Aorta (tissue), 5 donors: ENCODE results near the gene PODN. TPM values are rescaled to one million over a fixed set of nuclear protein-coding genes. Genes with fewer than 3 reads are reported as not detected.

Experiments used
- ATAC-seq: fragments of 200-7000 bp; cut with Tn5 transposase; one replicate; pipeline ENCODE4 v1.9.1; 2022; ENCODE audit warnings: moderate library complexity; ENCODE audit not compliant: low FRiP score
- DNase-seq, 2 donors: peaks; one replicate each; pipeline ENCODE4 v3.0.0-alpha.2; 2020
- H3K27ac ChIP-seq, 2 donors: one replicate each; pipeline ENCODE4 v1.5.1; 2013; ENCODE audit warnings: low read length in 2 of 2, mild to moderate bottlenecking in 2 of 2, moderate library complexity in 2 of 2, control low read depth in 1 of 2, inconsistent platforms in 1 of 2, low read depth in 1 of 2
- H3K27me3 ChIP-seq, 2 donors: one replicate each; pipeline ENCODE4 v1.6.1; 2013; ENCODE audit warnings: control low read depth in 1 of 2, low read length in 1 of 2, mild to moderate bottlenecking in 1 of 2, moderate library complexity in 1 of 2; ENCODE audit not compliant: insufficient read depth in 2 of 2, control insufficient read depth in 1 of 2
- H3K36me3 ChIP-seq, 2 donors: one replicate each; pipeline ENCODE4 v1.6.1; 2013; ENCODE audit warnings: control low read depth in 1 of 2, low read length in 1 of 2, mild to moderate bottlenecking in 1 of 2; ENCODE audit not compliant: insufficient read depth in 2 of 2, control insufficient read depth in 1 of 2
- H3K4me1 ChIP-seq, 2 donors: one replicate each; pipeline ENCODE4 v1.6.1; 2013; ENCODE audit warnings: low read length in 2 of 2, control low read depth in 1 of 2, mild to moderate bottlenecking in 1 of 2, moderate library complexity in 1 of 2; ENCODE audit not compliant: insufficient read depth in 2 of 2, control insufficient read depth in 1 of 2
- H3K4me3 ChIP-seq, 2 donors: one replicate each; pipeline ENCODE4 v1.5.1; 2013; ENCODE audit warnings: low read length in 2 of 2, control low read depth in 1 of 2, mild to moderate bottlenecking in 1 of 2
- H3K9me3 ChIP-seq: one replicate; pipeline ENCODE4 v1.6.1; 2013; ENCODE audit warnings: mild to moderate bottlenecking, low read length; ENCODE audit not compliant: control insufficient read depth
- WGBS, 2 donors: extraction: QIAGEN DNeasy Blood & Tissue Kit; methylation state at CpG; one replicate each; pipeline ENCODE4 v1.1.7; 2013; 5-methylcytosine and 5-hydroxymethylcytosine counted together
- intact Hi-C, 2 donors: fragments of 100-400 bp; cut with DNase I; formaldehyde crosslinking; loops; one replicate each; pipeline versions ENCODE4 v1.14.2 to v1.15.0; 2022
- polyA plus RNA-seq, 2 donors: library from polyadenylated mRNA; stranded (reverse); fragments of 200-250 nt; gene quantifications; one replicate each; pipeline ENCODE4 v1.2.3, GENCODE V29; 2013
- total RNA-seq, 2 donors: library from RNA; stranded (reverse); fragmentation: NEBNext Ultra II Directional; extraction: Animal tissue kit (Norgen Biotek cat#: 25700); gene quantifications; one replicate each; pipeline ENCODE4 v1.2.1, GENCODE V29; 2021
- donor health status: healthy with polysubstance abuse.
- donor health status: Bipolar disorder and iron deficiency.
- donor health status: DM: no; HTN: no; CAD: no.
- donor health status: DM: no; HTN: no; CAD: no.
- donor health status: DM: yes; HTN: yes; CAD: no.

Gene PODN
- total and polyA plus RNA-seq, 4 donors, result 14.3 to 152 (median 53.8) TPM

DNA sequence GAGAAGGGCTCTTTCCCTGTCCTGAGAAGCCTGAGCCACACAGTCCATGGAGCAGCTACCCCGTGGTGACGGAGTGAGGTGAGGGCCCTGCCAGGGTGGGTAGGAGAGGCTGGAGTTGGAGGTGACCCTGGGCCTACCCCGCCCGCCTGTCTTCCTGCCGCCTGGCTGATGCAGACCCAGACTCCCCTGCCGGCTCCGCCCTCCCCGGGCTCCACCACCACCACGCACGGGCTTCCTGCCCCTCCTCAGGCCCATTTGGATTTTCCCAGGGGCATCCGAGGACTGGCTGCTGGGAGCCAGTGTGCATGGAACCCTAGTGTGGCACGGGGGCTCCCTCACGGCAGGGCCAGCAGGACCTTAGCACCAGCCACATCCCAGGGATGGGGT is 32.5 kb downstream of the PODN start:
- no peaks in the 10 kb centered on the region for H3K9me3 ChIP-seq
- WGBS, 2 donors, result 69 to 77% methylated on average over 13 of the region's 13 CpGs
- no peak overlapping the region for H3K27ac ChIP-seq
- ATAC-seq (no peak), DNase-seq (no peak)
- intact Hi-C loops, result no loop called here
- no peak overlapping the region for H3K4me3 ChIP-seq
- no peaks in the 10 kb centered on the region for H3K4me1 ChIP-seq
- no peaks in the 10 kb centered on the region for H3K27me3 ChIP-seq
- H3K36me3 ChIP-seq, result no peaks in the 10 kb centered on the region

- Histone ChIP-seq H3K4me1 (no peaks in the 10 kb centered on the region), H3K9me3 (no peaks in the 10 kb centered on the region), H3K36me3 (no peaks in the 10 kb centered on the region), H3K4me3 (no peak overlapping the region), H3K27ac (no peak overlapping the region), H3K27me3 (no peaks in the 10 kb centered on the region)
- ATAC-seq, result no peak
- intact Hi-C loops, result no loop called here
- 74 to 75% methylated on average over 8 of the region's 8 CpGs for WGBS, 2 donors
- DNase-seq, result no peak
These were observed 42.4 kb downstream of the PODN start for GRCh38 chr1:53104289-53104913.

DNA sequence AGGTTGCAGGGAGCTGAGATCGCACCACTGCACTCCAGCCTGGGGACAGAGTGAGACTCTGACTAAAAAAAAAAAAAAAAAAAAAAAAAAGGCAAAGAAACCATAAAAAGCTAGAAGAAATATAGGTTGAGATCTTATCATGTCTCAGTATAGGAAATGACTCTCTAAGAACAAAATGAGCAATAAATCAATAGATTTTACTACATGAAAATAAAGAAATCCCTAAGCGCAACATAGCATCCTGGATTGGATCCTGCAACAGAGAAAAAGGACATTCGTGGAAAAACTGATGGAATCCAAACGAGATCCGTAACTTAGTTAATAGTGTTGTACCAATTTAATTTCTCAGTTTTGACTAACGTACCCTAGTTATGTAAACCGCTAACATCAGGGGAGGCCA is 45.1 kb downstream of the PODN start:
- no peak for ATAC-seq
- H3K4me1 ChIP-seq, result no peaks in the 10 kb centered on the region
- no peak overlapping the region for H3K4me3 ChIP-seq
- H3K27ac ChIP-seq, result no peak overlapping the region
- intact Hi-C loops, result no loop called here
- 96 to 97% methylated on average over 7 of the region's 7 CpGs for WGBS, 2 donors
- no peaks in the 10 kb centered on the region for H3K27me3 ChIP-seq
- H3K9me3 ChIP-seq, result peaks cover 3% of the 10 kb centered on the region
- no peaks in the 10 kb centered on the region for H3K36me3 ChIP-seq
- DNase-seq, result no peak

DNA sequence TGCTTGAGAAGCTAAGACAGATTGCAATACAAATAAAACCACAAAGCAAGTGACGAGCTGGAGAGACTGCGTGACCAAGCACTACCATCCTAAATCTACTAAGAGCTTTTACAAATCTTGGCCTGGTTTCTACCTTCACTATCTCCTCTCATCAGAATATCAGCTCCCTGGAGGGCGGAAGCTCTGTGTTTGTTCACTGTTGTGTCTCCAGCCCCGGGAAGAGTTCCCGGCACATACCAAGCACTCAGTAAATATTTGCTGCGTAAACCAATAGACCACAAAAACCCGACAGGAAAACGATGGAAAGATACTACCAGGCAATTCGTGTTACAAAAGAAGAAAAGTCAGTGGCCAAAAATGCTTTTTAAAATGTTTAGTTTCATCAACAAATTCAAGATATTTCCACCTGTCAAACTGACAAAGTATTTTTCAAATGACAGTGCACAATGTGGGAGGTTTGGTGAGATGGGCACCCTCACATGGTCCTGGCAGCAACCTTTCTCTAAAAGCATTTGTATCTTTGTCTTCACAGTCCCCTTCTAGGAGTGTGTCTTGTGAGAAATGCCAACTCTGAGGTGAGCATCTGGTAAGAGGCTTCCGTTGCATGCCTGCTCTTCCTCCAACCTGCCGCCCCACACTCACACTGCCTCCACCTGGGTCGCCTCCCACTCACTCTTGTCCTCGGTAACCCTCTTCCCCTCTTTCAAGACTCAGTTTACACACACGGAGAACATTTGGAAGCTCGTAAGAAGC is 45.7 kb downstream of the PODN start:
- H3K27ac ChIP-seq, result no peak overlapping the region
- H3K4me1 ChIP-seq, result no peaks in the 10 kb centered on the region
- H3K36me3 ChIP-seq, result no peaks in the 10 kb centered on the region
- intact Hi-C loops, result no loop called here
- DNase-seq (no peak), ATAC-seq (no peak)
- 82 to 83% methylated on average over 15 of the region's 15 CpGs for WGBS, 2 donors
- no peaks in the 10 kb centered on the region for H3K27me3 ChIP-seq
- H3K9me3 ChIP-seq, result peaks cover 3% of the 10 kb centered on the region
- H3K4me3 ChIP-seq, result no peak overlapping the region

DNA sequence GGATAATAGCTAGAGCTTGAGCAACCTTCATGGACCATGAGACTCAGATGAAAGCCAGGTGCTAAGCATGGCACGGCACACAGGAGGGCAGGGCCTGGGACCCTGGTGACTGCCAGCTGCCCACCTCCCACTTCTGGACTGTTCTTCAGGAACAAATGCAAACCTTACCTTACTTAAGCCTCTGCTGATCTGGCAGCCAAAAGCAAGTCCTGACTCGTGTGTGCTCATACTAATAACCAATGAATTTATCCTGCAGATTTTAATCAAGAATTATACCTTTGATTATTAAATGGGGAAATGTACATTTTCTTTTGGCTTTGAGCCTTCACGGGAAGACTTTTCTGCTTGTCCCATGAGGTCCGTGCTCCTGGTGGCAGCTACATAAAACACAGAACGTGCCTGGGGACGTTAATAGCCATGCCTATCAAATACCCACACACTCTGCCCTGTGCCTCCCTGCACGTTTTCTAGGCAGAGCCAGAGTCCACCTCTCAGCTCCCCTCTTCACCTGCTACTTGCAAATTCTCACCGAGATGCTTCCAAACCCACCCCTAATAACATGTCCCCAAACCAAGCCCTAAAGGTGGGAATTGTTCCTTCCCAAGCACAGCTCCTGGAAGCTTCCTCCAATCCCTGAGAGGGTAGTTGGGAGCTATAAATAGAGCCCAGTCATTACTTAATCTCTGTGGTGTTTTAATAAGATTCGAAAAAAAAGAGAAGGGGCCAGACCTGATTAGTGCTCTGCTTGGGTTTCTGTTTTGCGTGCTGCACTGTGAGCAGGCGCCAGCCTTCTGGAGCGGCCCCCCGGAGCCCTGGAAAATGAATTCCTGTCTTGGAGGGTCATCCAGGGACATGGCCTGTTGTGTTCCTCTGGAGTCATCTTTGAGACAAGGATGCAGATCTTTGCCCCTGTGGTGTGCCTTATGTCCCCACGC is 46.9 kb downstream of the PODN start:
- no peak overlapping the region for H3K27ac ChIP-seq
- 13 to 17% methylated on average over 14 of the region's 14 CpGs for WGBS, 2 donors
- ATAC-seq (peak; percentile 70), DNase-seq (no peak)
- H3K4me3 ChIP-seq, result no peak overlapping the region
- H3K36me3 ChIP-seq, result no peaks in the 10 kb centered on the region
- no peaks in the 10 kb centered on the region for H3K27me3 ChIP-seq
- intact Hi-C loops, result no loop called here
- H3K9me3 ChIP-seq, result peaks cover 3% of the 10 kb centered on the region
- H3K4me1 ChIP-seq, result no peaks in the 10 kb centered on the region

- Histone ChIP-seq H3K4me3 (no peak overlapping the region), H3K4me1 (no peaks in the 10 kb centered on the region), H3K36me3 (no peaks in the 10 kb centered on the region), H3K27ac (no peak overlapping the region), H3K9me3 (peaks cover 3% of the 10 kb centered on the region), H3K27me3 (no peaks in the 10 kb centered on the region)
- WGBS, 2 donors, result 64 to 67% methylated on average over 18 of the region's 18 CpGs
- DNase-seq, result no peak
- intact Hi-C loops, result no loop called here
- ATAC-seq, result no peak
These were observed 48.5 kb downstream of the PODN start for GRCh38 chr1:53110370-53111072.

DNA sequence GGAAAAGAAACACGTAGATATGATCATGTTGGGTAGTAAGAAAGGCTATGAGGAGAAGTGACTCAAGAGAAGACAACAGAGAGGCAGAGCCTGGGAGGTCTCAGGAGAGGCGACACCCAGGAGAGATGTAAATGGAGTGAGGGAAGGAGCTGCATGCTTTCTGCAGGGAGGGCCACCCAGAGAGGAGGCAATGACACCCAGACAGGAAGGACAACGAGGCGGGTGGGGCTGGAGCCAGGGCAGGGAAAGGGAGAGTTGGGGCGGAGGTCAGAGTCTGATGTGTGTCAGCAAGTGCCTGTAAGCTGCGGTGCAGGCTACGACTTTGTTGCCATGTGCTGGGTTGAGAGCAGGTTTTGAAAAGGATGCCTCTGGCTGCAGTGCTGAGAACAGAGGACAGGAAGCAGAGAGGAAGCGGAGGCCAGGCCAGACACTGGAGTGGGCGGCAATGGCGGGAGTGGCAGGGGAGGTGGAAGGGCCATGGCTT is 49.1 kb downstream of the PODN start:
- no peaks in the 10 kb centered on the region for H3K27me3 ChIP-seq
- no peak overlapping the region for H3K4me3 ChIP-seq
- intact Hi-C loops, result no loop called here
- 85 to 89% methylated on average over 10 of the region's 10 CpGs for WGBS, 2 donors
- peaks cover 3% of the 10 kb centered on the region for H3K9me3 ChIP-seq
- DNase-seq (no peak), ATAC-seq (no peak)
- H3K4me1 ChIP-seq, result no peaks in the 10 kb centered on the region
- no peak overlapping the region for H3K27ac ChIP-seq
- no peaks in the 10 kb centered on the region for H3K36me3 ChIP-seq

- no peak overlapping the region for H3K4me3 ChIP-seq
- DNase-seq, result no peak
- intact Hi-C loops, result no loop called here
- no peaks in the 10 kb centered on the region for H3K36me3 ChIP-seq
- H3K4me1 ChIP-seq, result no peaks in the 10 kb centered on the region
- 75 to 78% methylated on average over 5 of the region's 5 CpGs for WGBS, 2 donors
- peaks cover 3% of the 10 kb centered on the region for H3K9me3 ChIP-seq
- no peak overlapping the region for H3K27ac ChIP-seq
- ATAC-seq, result no peak
- no peaks in the 10 kb centered on the region for H3K27me3 ChIP-seq
These were observed 49.7 kb downstream of the PODN start for GRCh38 chr1:53111693-53112092.
